Transverse colon (tissue), 4 donors: ENCODE data around the gene TWIST2. TPM values are rescaled to one million over a fixed set of nuclear protein-coding genes. Genes with fewer than 3 reads are reported as not detected.

Source experiments
- DNase-seq: peaks from one replicate; pipeline ENCODE4 v3.0.0-alpha.2; 2019
- H3K27ac ChIP-seq, 4 donors: fragments of 200-600 bp; sonication (generic); 2 replicates each; pipeline ENCODE4 v1.5.1; 2016 to 2018; ENCODE audit warnings: inconsistent platforms in 4 of 4
- H3K27me3 ChIP-seq: fragments of 200-600 bp; sonication (generic); 2 replicates; pipeline ENCODE4 v1.5.1; 2017; ENCODE audit warnings: inconsistent platforms
- H3K36me3 ChIP-seq, 4 donors: fragments of 200-600 bp; sonication (generic); 2 replicates each; pipeline ENCODE4 v1.5.1; 2017 to 2019; ENCODE audit warnings: inconsistent platforms in 4 of 4
- H3K4me1 ChIP-seq, 4 donors: fragments of 200-600 bp; sonication (generic); 2 replicates each; pipeline ENCODE4 v1.5.1; 2017 to 2020; ENCODE audit warnings: inconsistent platforms in 4 of 4
- H3K4me3 ChIP-seq, 4 donors: fragments of 200-600 bp; sonication (generic); 1 replicate in 1 of 4; 2 replicates in 3 of 4; pipeline versions ENCODE4 v1.5.1 to v1.6.1; 2017 to 2019; ENCODE audit warnings: inconsistent platforms in 4 of 4
- H3K9me3 ChIP-seq, 2 donors: fragments of 200-600 bp; sonication (generic); 2 replicates each; pipeline ENCODE4 v1.5.1; 2017 to 2019; ENCODE audit warnings: inconsistent platforms in 2 of 2
- CTCF ChIP-seq, 5 experiments: fragments of 200-600 bp in 3 of 5; fragments of 450-650 bp in 2 of 5; sonication (generic) in 3 of 5; IDR thresholded peaks; 1 replicate in 2 of 5; 2 replicates in 3 of 5; pipeline ENCODE4 v1.5.1; 2016 to 2017; ENCODE audit warnings: antibody characterized with exemption in 5 of 5, inconsistent platforms in 3 of 5, mild to moderate bottlenecking in 2 of 5, moderate library complexity in 1 of 5
- EP300 ChIP-seq: sonication (generic); formaldehyde crosslinking; IDR thresholded peaks from one replicate; pipeline ENCODE4 v1.6.1; 2017; ENCODE audit warnings: antibody characterized with exemption, low read depth
- POLR2A ChIP-seq: fragments of 450-650 bp; IDR thresholded peaks from one replicate; pipeline ENCODE4 v1.6.1; 2016; ENCODE audit warnings: antibody characterized with exemption, mild to moderate bottlenecking, moderate library complexity
- POLR2AphosphoS5 ChIP-seq, 3 donors: sonication (generic); formaldehyde crosslinking; IDR thresholded peaks; one replicate each; pipeline ENCODE4 v1.6.1; 2016; ENCODE audit warnings: antibody characterized with exemption in 3 of 3
- WGBS, 2 donors: methylation state at CpG; one replicate each; pipeline ENCODE4 v1.1.5; 2018; ENCODE audit warnings: low coverage in 1 of 2; 5-methylcytosine and 5-hydroxymethylcytosine counted together
- in situ Hi-C, 4 donors: fragments of 200-750 bp; cut with MboI; loops; one replicate each; pipeline versions ENCODE4 v1.15.0 to v1.15.1; 2017; ENCODE audit warnings: low sequenced_read_pairs in 3 of 4, low pct_ligation_motif_present in 1 of 4, low pct_unique_long_range_greater_than_20kb in 1 of 4
- intact Hi-C: fragments of 100-400 bp; cut with DNase I; formaldehyde crosslinking; loops from one replicate; pipeline ENCODE4 v1.15.1; 2023; ENCODE audit warnings: low total_unique reads
- total RNA-seq, 4 donors: library from RNA; depleted of rRNA; stranded (reverse); fragments of >200 nt; gene quantifications; one replicate each; pipeline ENCODE4 v1.1.0, GENCODE V29; 2016

Gene TWIST2
- total RNA-seq, 4 donors from 2014 or later, result 6.7 to 59.1 (median 16.8) TPM

- DNase-seq, result no peak
- Histone ChIP-seq H3K27me3 (peaks cover 67% of the 10 kb centered on the region), H3K4me1 (peaks cover 0 to 20% (median 0%) of the 10 kb centered on the region in 4 donors), H3K4me3 (peak overlapping the region in 1 of 4 donors; percentile 5), H3K27ac (peak overlapping the region in 3 of 4 donors; percentile 39 to 89 (median 87)), H3K9me3 (no peaks in the 10 kb centered on the region), H3K36me3 (no peaks in the 10 kb centered on the region)
- 49 to 74% methylated on average over 4 to 5 of the region's 5 CpGs for WGBS, 2 donors
- in situ Hi-C loops, result no loop called here
- intact Hi-C loops, result no loop called here
- no peak for TF ChIP-seq POLR2AphosphoS5 (IDR thresholded peaks at IDR 0.05)
- TF ChIP-seq POLR2A, result no peak
- TF ChIP-seq CTCF (IDR thresholded peaks at IDR 0.05), result no peak
- TF ChIP-seq EP300, result no peak
These were observed 3.1 kb downstream of the TWIST2 start for GRCh38 chr2:238851026-238851425.

- TF ChIP-seq POLR2AphosphoS5 (IDR thresholded peaks at IDR 0.05), result no peak
- TF ChIP-seq CTCF (IDR thresholded peaks at IDR 0.05), result no peak
- TF ChIP-seq POLR2A, result no peak
- TF ChIP-seq EP300, result no peak
- H3K27me3 ChIP-seq, result peaks cover 59% of the 10 kb centered on the region
- in situ Hi-C loops, result no loop called here
These were observed 3.9 kb downstream of the TWIST2 start for GRCh38 chr2:238851761-238852160.

DNA sequence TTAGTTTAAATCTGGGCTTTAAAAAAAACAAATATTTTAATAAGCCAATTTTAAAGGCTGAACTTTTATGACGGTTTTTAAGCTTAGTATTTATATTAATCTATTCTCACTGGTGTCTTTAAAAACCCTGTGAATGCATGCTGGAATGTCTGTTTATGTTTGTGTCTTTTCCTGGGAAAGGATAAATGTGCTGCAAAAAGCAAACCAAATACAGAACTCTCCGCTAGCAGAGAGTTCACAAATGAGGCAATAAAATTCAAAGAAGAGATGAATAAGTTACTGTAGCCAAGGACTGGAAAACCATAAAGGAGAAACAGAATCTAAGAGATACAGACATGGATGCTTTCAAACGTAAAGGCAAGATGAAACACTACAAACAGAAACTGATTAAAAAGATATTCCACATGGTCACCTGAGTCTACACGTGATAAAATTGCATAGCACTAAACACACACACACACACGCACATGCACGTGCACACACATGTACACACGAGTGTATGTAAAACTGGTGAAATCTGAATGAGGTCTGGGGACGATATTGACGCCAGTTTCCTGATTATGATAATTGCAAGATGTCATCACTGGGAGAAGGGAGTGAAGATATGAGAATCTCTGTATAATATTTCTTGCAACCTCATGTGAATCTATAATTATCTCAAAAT, 4.5 kb downstream of the TWIST2 start:
- peaks cover 0 to 12% (median 0%) of the 10 kb centered on the region in 4 donors for H3K4me1 ChIP-seq
- peak overlapping the region; percentile 31 to 89 (median 63) for H3K27ac ChIP-seq
- 18 to 24% methylated on average over 9 of the region's 9 CpGs for WGBS, 2 donors
- DNase-seq, result no peak
- TF ChIP-seq EP300 (no peak), CTCF (IDR thresholded peaks at IDR 0.05) (no peak), POLR2AphosphoS5 (IDR thresholded peaks at IDR 0.05) (no peak), POLR2A (no peak)
- H3K27me3 ChIP-seq, result peaks cover 54% of the 10 kb centered on the region
- H3K4me3 ChIP-seq, result peak overlapping the region in 1 of 4 donors; percentile 2
- H3K36me3 ChIP-seq, result no peaks in the 10 kb centered on the region
- no peaks in the 10 kb centered on the region for H3K9me3 ChIP-seq
- in situ Hi-C loops, result no loop called here
- intact Hi-C loops, result no loop called here

More at GRCh38 chr2:238851761-238852160, 3.9 kb downstream of the TWIST2 start:
- Histone ChIP-seq H3K27ac (peak overlapping the region; percentile 31 to 89 (median 63)), H3K36me3 (no peaks in the 10 kb centered on the region), H3K4me1 (peaks cover 0 to 17% (median 0%) of the 10 kb centered on the region in 4 donors), H3K4me3 (peak overlapping the region in 1 of 4 donors; percentile 2), H3K9me3 (no peaks in the 10 kb centered on the region)
- DNase-seq, result no peak
- intact Hi-C loops, result no loop called here
- 50 to 55% methylated on average over 3 of the region's 3 CpGs for WGBS, 2 donors

GRCh38 chr2:238853218-238853617, 5.3 kb downstream of the TWIST2 start:
- Histone ChIP-seq H3K36me3 (no peaks in the 10 kb centered on the region), H3K9me3 (no peaks in the 10 kb centered on the region), H3K4me3 (no peak overlapping the region), H3K27me3 (peaks cover 45% of the 10 kb centered on the region), H3K27ac (peak overlapping the region in 2 of 4 donors; percentile 41 to 43), H3K4me1 (peaks cover 0 to 7% (median 0%) of the 10 kb centered on the region in 4 donors)
- DNase-seq, result no peak
- intact Hi-C loops, result no loop called here
- in situ Hi-C loops, result no loop called here
- TF ChIP-seq EP300 (no peak), POLR2AphosphoS5 (IDR thresholded peaks at IDR 0.05) (no peak), POLR2A (no peak), CTCF (IDR thresholded peaks at IDR 0.05) (no peak)
- 79 to 82% methylated on average over 1 of the region's 1 CpG for WGBS, 2 donors
